NOMO-1 (cell line): ENCODE measurements around the gene TSSC4.

Experiments
- DNase-seq, 2 experiments: peaks; one replicate each; lab custom pipeline; 2025; ENCODE audit not compliant: unreplicated experiment in 2 of 2; lab: John Stamatoyannopoulos, UW

Gene TSSC4

DNA sequence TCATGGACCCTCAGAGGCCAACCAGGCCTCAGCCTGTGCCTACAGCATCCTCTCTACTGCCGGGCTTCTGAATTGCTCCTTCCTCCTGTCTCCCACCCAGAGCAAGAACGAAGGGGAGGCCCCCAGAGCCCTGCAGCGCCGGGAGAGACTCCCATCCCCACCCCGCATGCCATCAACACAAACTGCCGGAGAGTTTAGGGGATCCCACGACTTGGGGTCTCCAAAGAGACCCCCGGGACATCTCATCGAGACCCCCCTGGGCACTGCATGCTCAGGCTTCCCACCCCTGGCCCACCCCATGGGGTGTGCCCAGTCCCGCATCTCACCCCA lies 31.7 kb upstream of the TSSC4 start:
- no peak for DNase-seq

DNA sequence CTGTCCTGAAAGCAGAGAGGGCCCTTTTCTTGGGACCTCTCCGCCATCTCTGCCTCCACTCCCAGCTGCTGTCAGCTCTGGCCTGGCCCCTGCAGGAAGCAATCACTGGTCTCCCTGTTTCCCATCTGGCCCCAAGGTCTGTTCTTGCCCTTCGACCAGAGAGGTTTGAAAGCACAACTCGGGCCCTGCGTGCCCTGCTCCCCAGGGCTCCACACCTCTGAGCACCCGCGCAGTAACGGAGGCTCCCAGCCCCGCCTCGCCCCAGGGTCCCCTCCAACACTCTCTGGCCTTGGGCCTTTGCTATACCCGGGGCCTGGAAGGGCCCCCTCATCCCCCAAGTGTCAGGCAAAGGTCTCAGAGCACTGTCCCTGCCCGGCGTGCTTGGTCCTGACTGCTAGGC lies 31.2 kb upstream of the TSSC4 start:
- no peak for DNase-seq

DNA sequence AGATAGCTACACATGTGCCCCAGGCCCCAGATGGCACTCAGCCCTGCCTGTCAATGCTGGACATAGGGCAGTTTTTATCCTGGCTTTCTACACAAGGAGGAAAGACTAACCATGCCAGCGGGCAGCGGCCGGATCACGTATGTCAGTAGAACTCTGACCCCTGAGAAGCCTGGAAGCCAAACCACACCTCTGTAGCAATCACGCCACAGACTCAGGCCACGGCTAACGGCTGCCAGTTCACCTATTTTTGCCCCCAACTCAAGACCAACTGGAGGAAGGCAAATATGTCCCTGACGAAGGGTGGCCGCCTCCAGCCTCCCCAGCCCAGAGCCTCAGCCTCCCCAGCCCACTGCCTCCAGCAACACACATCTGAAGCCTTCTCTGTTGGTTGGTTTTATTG lies 30.7 kb upstream of the TSSC4 start:
- no peak for DNase-seq

DNA sequence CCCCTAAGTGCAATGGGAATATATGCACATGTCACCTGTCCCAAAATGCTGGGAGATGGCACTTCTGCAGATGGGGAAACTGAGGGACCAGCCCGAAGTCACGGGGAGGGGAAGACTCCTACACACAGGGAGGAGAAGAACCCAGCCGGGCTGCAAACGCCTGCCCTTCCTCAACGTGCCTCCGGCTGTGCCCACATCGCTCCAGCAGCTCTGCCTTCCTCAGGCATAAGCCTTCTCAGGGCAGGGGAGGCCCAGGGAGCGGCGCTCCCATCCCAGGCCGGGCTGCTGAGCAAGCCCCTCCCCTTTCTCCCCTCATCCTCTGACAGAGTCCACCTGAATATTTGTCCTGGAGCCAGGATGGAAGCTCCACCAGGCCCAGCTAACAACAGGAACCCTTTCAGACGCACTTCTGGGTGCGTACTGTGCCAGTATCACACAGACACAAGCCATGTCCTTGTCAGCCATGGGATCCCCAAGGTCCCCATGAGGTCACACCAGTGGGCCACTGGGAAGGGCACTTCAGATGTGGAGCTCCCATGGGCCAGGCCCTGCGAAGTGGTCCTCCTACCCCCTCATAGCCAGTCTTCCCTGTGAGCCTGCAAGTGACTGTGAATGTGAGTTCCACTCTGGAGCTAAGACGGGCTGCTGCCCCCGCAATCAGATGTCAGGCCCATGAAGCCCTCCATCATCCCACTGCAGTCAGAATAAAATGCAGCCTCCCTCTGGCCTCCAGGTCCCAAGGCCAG lies 25.9 kb upstream of the TSSC4 start:
- no peak for DNase-seq

DNA sequence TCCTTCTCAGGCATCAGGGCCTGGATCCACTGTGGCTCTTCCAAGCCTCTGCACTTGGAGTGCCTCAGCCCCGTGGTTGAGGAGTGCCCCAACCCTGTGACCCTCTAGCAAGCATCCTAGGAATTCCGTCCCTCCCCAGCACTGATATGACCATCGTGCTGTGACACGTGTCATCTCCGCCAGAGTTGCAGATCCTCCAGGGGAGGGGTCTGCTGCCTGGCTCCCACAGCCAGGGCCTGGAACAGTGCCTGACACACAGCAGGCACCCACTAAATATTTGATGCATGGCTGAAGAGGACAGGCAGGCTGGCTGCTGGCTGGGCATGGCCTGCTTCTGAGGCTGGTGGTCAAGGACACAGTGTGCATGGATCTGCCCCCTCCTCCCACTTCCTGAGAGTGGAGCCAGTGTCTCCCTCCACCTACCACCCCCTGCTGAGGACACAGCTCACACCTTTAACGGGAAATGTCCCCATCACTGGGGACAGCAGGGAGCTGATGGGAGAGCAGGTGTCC lies 25.2 kb upstream of the TSSC4 start:
- DNase-seq = no peak

DNA sequence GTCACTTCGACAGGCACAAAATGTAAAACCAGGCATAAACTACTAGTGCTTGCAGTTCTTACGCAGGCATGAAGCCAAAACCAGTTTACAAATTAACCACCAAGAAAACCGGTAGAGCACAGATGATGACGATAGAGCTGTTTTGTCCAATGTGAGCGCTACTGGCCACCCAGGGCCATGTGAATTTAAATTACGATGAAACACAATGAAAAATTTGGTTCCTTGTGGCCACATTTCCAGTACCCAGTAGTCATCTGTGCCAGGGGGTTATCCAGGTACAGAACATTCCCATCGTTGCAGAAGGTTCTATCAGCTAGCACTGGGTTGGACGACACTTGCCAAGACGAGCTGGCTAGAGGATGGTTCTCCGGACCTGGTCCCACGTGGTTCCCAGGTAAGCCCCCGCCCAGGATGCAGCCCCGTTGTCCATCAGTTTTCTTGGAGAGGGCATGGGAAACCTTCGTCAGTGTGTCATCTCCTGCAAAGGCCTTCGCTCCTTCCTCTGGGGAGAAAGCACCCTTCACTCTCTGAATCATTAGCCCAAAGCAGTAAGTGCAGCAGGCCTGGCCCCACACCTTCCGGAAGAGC lies 24.5 kb upstream of the TSSC4 start:
- DNase-seq = no peak

DNA sequence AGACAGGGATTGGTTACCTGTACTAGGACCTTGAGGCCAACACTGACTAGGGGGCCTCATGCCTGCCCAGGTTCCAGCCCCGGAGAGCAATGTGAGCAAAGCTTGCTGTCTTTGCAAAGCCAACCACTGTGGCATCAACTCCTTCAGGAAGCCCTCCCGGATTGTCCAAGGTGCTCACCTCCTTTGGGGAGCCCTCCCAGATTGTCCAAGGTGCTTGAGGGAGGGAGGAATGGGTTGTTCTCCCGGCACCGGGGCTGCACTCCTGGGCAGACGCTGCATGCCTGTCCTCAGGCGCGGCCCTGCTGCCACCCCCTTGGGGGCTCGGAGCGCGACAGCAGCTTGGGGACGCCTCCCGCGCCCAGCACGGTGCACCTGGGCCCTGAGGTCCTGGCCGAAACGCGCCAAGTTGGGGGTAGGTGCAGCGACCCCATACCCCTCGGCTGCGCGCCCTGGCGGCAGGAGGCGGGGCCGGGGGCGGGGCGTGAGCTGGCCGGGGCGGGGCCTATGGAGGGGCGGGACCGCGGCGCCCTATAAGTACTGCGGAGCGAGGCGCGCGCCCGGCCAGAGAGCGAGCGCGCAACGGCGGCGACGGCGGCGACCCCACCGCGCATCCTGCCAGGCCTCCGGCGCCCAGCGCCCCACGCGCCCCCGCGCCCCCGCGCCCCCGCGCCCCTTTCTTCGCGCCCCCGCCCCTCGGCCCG lies 23.6 kb upstream of the TSSC4 start, which contains the start of gene CD81:
Gene CD81 (plus strand): TSS at position 560 of the 701 bp plus-strand sequence. CDS start 240 bp downstream, outside the sequence.
- peak in 1 of 2 experiments; percentile 16 for DNase-seq

DNA sequence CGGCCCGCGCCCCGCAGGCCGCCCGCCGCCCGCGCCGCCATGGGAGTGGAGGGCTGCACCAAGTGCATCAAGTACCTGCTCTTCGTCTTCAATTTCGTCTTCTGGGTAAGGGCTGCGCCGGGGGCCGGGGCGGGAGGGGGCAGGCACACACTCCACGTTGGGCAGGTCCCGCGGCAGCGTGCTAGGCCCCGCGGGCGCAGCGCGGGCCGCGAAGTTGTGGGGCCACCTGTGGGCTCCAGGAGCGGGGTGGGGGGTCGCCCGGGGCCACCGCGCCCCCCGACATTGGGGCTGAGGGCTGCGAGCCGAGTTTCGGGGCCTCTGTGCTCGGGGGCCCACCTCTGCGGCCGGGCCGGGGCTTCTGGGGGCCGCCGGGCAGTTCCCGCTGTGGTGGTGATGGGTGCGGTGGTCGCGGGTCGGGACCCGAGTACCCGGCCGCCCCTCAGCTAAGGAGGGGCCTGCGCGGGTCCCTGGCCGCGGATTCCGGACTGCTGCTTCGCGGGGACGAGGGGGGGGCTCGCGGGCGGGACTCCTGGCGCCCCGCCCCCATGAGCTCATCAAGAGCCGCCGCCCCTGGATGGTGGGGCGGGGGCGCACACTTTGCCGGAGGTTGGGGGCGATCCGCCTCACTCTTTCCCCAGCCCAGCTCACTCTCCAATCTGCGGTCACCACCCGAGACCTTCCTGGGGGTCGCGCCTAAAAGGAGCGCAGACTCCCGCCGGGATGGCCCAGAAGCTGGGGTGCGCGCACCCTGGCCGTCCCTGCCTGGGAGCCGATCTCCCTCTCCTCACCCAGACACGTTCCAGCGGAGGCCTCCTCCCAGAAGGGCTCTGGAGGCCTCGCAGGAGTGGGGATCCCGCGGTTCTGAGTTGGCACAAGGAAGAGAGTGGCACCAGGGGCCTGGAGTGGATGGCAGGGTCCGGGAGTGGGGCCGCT lies 22.8 kb upstream of the TSSC4 start:
- DNase-seq = peak in 1 of 2 experiments; percentile 22

DNA sequence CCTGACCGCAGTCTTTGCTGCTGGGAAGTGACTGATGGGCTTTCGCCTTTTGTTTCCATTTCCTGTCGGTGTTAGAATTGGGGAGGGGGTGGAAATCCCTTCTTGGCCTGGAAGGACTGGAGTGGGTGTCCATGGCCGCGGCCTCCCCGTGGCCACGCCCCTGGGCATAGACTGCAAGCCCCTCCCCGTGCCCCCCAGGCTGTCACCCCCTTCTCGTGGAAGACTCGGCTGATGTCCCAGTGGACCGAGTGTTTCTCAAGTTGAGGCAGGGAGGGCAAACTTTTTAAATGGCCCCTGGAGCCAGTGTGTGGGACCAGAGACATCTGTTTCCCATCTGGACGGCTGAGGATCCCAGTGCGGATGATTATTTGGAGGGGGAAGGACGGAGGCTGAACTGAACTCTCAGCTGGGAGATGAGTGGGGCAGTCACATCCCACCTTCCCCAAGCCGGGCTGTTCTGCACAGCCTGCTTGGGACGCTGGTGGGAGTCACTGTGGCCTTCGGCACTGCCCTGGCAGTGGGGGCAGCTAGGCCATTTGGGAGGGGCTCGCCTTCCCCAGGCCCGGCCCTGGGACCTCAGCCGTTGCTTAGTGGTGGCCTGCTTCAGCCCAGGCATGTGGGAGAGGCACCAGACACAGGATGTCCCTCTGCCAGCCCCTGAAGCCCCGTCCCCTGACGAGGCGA lies 21.9 kb upstream of the TSSC4 start:
- no peak for DNase-seq

DNA sequence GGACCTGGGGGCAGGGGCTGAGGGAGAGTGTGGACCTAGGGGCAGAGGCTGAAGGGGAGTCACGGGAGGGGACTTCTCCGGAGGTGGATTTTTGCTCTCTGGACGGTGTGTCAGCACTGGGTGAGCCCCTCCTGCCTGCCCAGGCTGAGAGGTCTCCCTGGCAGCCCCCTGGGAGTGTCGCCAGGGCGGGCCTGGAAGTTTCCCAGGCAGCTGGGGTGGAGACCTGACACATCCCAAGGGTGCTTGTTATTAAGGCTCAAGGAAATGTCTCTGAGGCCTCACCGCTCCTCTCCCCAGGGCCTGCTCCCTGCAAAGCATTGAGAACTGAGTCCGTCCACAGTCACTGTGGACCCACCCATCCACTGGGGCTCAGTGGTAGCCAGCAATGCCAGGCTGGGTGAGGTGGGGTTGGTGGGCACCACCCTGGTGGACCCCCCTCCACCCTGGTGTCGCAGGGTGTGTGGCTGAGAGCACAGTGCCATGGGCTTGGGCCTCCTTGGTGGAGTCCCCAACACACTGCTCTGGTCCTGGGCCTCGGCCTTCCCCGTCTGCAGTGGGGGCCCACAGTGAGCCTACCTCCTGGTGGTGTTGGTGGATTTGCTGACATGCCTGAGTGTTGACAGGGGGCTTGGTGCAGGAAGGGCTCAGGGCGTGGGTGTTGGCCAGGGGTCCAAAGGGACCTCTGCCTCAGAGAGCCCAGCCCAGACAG lies 20.9 kb upstream of the TSSC4 start:
- no peak for DNase-seq

DNA sequence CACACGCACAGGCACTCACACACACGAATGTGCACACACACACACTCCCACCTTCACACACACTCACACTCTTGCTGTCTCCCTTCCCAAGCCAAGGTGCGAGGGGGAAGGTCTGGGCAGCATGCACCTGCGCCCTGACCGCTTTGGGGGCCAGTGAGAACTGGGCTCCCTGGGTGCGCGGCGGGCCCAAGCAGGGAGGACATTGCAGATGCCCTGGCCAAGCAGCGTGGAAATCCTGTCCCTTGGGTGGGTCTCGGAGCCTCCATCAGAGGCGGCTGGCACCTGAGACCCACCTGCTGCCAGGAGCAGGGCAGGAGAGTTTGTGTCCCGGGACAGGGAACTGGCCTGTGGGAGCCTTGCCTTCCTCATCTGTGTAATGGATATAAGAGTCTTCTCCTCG lies 20.2 kb upstream of the TSSC4 start:
- DNase-seq = no peak

DNA sequence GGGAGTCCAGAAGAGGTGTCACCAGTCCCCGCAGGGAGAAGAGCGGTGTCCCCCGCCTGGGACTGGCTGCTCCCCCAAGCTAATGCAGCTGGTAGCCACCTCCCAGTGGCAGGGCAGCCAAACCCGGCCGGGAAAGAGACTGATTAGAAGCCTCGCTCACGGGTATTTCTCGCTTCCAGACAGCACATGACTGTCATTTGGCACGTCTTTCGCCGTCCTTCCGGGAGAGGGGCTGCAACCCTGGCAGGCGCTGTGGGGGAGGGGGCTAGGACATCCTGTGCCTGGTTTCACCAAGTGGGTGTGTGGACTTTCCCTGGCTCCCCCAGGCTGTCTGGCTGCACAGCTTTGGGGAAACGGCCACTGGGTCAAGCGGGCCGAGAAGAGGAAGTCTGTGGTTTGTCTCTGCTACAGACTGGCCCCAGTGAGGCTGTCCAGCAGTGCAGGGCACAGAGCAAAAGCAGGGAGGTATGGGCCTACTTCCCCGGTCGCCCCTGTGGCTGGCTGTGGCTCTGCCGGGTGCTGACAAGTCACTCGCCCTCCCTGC lies 19.7 kb upstream of the TSSC4 start:
- peak; percentile 55 to 69 for DNase-seq

DNA sequence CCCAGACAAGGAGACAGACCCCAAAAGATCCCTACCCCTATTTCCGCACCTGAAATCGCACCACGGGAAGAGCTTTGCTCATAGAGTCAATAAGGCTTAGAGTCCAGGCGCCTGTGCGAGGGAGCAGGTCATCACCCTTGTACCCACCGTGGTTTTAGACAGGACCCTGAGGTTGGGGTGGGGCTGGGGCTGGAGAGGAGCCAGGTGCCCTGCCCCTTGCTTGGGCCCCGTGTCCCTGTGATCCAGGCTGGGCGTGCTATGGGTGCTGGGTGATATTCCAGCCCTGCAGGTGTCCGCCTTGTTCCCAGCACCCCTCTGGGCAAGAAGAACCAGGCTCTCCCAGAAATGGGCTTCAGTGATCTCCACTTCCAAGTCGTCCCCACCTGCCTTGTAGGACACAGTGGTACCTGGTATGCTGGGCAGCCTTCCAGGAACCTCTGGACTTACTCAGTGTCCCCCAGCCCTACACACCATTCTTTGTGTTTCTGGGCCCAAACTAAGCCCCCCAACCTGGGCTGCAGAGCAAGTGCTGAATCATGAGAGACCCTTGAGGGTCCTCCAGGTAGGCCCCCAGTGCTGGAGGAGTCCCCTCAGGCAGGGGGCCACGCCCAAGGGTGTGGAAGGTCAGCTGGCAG lies 18.9 kb upstream of the TSSC4 start:
- DNase-seq = no peak

DNA sequence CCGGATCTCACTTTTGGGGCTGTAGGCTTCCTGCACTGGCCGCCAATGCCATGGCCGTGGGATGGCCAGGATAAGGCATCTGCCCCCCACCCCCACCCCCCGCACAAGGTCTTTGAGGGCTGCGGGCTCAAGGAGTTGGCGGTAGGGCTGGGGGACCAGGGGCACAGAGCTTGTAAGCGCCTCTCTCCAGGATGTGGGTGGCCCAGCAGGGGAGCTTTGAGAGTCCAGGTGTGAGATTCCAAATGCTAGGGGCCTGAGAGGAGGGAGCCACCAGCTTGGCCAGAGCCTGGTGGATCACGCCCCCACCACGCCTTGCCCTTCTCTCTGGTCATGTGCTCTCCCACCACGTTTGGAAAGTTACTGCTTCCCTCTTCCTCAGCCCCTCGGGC lies 18.4 kb upstream of the TSSC4 start:
- DNase-seq = no peak

DNA sequence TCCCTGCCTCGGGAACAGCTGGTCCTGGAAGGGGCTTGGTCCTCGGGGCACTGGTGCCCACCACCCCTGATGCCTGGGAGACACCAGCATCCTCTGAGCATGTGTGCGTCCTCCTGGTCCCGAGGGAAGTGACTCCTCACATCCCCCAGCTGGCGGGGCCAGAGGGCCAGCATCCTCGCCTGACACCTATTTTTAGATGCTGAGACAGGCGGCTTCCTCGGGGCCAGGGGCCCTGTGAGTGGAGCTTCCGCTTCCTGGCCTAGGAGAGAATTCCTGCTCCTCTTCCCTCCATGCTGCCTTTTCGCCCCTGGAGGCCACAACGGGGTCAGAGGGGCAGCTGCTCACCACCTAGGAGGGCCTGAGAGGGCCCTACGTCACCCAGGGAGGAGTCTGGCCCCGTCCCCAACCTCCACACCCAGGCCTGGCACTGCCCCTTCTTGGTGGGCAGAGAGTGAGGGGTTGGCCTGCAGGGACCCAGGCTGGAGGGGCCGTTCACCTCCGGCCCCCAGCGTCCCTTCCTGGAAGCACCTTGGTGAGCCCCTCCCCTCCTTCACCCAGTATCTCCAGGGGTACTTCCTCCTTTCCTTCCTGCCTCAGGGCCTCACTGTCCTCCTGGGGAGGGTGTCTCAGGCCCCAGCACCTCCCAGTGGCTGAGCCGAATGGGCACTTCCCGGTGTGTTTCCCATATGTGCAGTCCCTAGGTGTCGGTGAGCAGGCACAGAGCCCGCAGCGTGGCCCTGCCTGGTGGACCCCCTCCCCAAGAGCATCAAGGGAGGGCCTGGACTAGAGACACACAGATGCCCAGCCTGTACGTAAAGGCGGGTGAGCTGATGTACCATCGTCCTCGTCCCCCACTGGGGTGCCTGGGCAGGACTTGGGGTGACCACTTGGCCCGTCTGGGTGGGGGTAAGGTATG lies 17.4 kb upstream of the TSSC4 start:
- DNase-seq = peak; percentile 18 to 19

DNA sequence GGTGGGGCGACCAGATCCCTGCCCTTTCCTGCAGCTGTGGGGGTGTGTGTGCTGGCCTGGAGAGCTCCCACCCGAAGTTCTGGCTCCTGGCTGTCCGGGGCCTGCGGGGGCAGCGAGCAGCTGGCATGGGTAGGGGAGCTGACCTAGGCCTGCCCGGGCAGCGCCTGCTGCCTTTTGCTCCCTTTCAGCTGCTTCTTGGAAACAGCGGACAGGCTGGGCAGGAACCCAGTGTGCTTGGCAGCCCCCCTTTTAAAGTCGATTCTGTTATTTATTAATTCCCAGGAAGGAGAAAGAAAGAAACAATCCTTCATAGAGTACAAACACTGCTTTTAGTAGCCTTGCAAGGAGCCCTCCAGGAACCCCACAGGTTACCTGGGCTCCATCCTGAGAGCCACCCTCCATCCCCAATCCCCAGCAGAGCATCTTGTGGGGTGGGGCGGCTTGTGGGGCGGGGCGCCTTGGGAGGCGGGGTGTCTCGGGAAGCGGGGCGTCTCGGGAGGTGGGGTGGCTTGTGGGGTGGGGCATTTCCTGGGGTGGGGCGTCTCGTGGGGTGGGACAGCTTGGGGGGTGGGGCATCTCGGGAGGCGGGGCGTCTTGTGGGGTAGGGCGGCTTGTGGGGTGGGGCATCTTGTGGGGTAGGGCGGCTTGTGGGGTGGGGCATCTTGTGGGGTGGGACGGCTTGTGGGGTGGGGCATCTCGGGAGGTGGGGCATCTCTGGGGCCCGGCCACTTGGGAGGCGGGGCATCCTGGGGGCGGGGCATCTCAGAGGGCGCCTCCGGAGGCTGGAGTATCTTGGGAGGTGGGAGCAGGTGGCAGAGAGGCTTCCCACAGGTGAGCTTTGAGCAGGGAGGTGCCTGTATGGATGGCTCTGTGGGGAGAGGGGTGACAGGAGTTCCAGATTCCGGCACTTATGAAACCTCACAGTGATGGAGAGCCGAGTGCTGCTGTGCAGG lies 16.4 kb upstream of the TSSC4 start:
- no peak for DNase-seq
